GM23338 (cell line): ENCODE data around the gene DUSP6. TPM values are rescaled to one million over a fixed set of nuclear protein-coding genes. Genes with fewer than 3 reads are reported as not detected.

ENCODE experiments used
- ATAC-seq: fragments of 200-7000 bp; cut with Tn5 transposase; 3 replicates; pipeline ENCODE4 v1.9.1; 2020
- DNase-seq: peaks from one replicate; pipeline ENCODE4 v3.0.0-alpha.2; 2015; ENCODE audit warnings: low spot score
- H2AFZ ChIP-seq: fragments of 200-600 bp; sonication (generic); 2 replicates; pipeline ENCODE4 v1.8.0; 2016; ENCODE audit warnings: antibody characterized with exemption, mild to moderate bottlenecking, moderate library complexity
- H3F3A ChIP-seq: fragments of 200-600 bp; sonication (generic); replicated peaks from 2 replicates; pipeline ENCODE4 v1.8.0; 2017; ENCODE audit warnings: antibody characterized with exemption, mixed run types, low read depth
- H3K27ac ChIP-seq: fragments of 200-600 bp; sonication (generic); 2 replicates; pipeline ENCODE4 v1.6.1; 2016; ENCODE audit warnings: low read depth
- H3K27me3 ChIP-seq: fragments of 200-600 bp; sonication (generic); 2 replicates; pipeline ENCODE4 v1.8.0; 2016; ENCODE audit warnings: mild to moderate bottlenecking, mixed run types, moderate library complexity; ENCODE audit not compliant: insufficient read depth
- H3K36me3 ChIP-seq: fragments of 200-600 bp; sonication (generic); 2 replicates; pipeline ENCODE4 v1.8.0; 2016; ENCODE audit warnings: mild to moderate bottlenecking; ENCODE audit not compliant: insufficient read depth
- H3K4me1 ChIP-seq: fragments of 200-600 bp; sonication (generic); 2 replicates; pipeline ENCODE4 v1.8.0; 2016; ENCODE audit warnings: mild to moderate bottlenecking, moderate library complexity; ENCODE audit not compliant: insufficient read depth
- H3K4me2 ChIP-seq: fragments of 200-600 bp; sonication (generic); 2 replicates; pipeline ENCODE4 v1.7.1; 2017; ENCODE audit warnings: mixed run types
- H3K4me3 ChIP-seq: fragments of 200-600 bp; sonication (generic); 2 replicates; pipeline ENCODE4 v1.6.1; 2016; ENCODE audit warnings: mixed run types
- H3K79me2 ChIP-seq: fragments of 200-600 bp; sonication (generic); replicated peaks from 2 replicates; pipeline ENCODE4 v1.8.0; 2017; ENCODE audit warnings: mild to moderate bottlenecking; ENCODE audit not compliant: insufficient read depth
- H3K9me2 ChIP-seq: fragments of 200-600 bp; sonication (generic); 2 replicates; pipeline ENCODE4 v1.8.0; 2017; ENCODE audit not compliant: insufficient read depth
- H4K20me1 ChIP-seq: fragments of 200-600 bp; sonication (generic); replicated peaks from 2 replicates; pipeline ENCODE4 v1.8.0; 2017; ENCODE audit warnings: mild to moderate bottlenecking; ENCODE audit not compliant: insufficient read depth
- H3K27ac Mint-ChIP-seq: 2 replicates; pipeline ENCODE4 v1.8.0; 2020; ENCODE audit warnings: inconsistent platforms, mild to moderate bottlenecking, moderate library complexity, mixed read lengths
- H3K27me3 Mint-ChIP-seq: 3 replicates; pipeline ENCODE4 v1.8.0; 2022; ENCODE audit warnings: low read depth, mild to moderate bottlenecking, moderate library complexity, mixed read lengths, inconsistent platforms; ENCODE audit not compliant: insufficient read depth, poor library complexity
- H3K36me3 Mint-ChIP-seq: 3 replicates; pipeline ENCODE4 v1.8.0; 2021; ENCODE audit warnings: low read depth, mild to moderate bottlenecking, inconsistent platforms, moderate library complexity, mixed read lengths
- H3K4me1 Mint-ChIP-seq: 3 replicates; pipeline ENCODE4 v1.8.0; 2020; ENCODE audit warnings: mild to moderate bottlenecking, inconsistent platforms, mixed read lengths
- H3K4me3 Mint-ChIP-seq: 3 replicates; pipeline ENCODE4 v1.8.0; 2021; ENCODE audit warnings: moderate library complexity, mild to moderate bottlenecking, inconsistent platforms, mixed read lengths
- H3K9me3 Mint-ChIP-seq: 3 replicates; pipeline ENCODE4 v1.8.0; 2020; ENCODE audit warnings: moderate library complexity, mild to moderate bottlenecking, inconsistent platforms, mixed read lengths
- CREB1 ChIP-seq: fragments of 250-450 bp; sonication (Bioruptor Pico); IDR thresholded peaks from 2 replicates; pipeline ENCODE4 v1.5.0; 2020; ENCODE audit warnings: low read depth, mild to moderate bottlenecking, moderate library complexity
- CTCF ChIP-seq, 2 experiments: fragments of 200-600 bp in 1 of 2; sonication (generic) in 1 of 2; conservative IDR thresholded peaks; 2 replicates each; pipeline versions ENCODE4 v1.5.1 to v1.6.1; 2016 to 2017; ENCODE audit warnings: antibody characterized with exemption in 2 of 2, low read depth in 2 of 2, mild to moderate bottlenecking in 2 of 2, moderate library complexity in 1 of 2
- EZH2 ChIP-seq: fragments of 200-600 bp; sonication (generic); IDR thresholded peaks from one replicate; pipeline ENCODE4 v1.8.0; 2017; ENCODE audit warnings: antibody characterized with exemption, mild to moderate bottlenecking, low read depth; ENCODE audit not compliant: unreplicated experiment
- NANOG ChIP-seq: IDR thresholded peaks from 2 replicates; pipeline ENCODE4 v1.6.1; 2016; ENCODE audit warnings: antibody characterized with exemption, borderline replicate concordance
- ZNF331 ChIP-seq: fragments of 250-450 bp; sonication (Bioruptor Pico); IDR thresholded peaks from 2 replicates; pipeline ENCODE4 v1.5.0; 2020; ENCODE audit warnings: low read depth, mild to moderate bottlenecking, moderate library complexity
- polyA plus RNA-seq: library from polyadenylated mRNA; unstranded; fragments of >200 nt; fragmentation: Nextera tagmentation; extraction: Ambion mirVana; gene quantifications from 2 replicates; pipeline ENCODE4 v1.2.1, GENCODE V29; 2016
- total RNA-seq: library from RNA; depleted of rRNA; stranded (reverse); fragments of >200 nt; shearing (Covaris generic); gene quantifications from 2 replicates; pipeline ENCODE4 v1.2.3, GENCODE V29; 2014
- TF ChIP-seq, protein P1 (sequence below): fragments of 250-450 bp; sonication (Bioruptor Pico); IDR thresholded peaks from 2 replicates; pipeline ENCODE4 v1.5.0; 2020; ENCODE audit warnings: mild to moderate bottlenecking, moderate library complexity

Gene DUSP6
- total and polyA plus RNA-seq, 2 experiments from 2014 or later = 117 to 191 TPM

DNA sequence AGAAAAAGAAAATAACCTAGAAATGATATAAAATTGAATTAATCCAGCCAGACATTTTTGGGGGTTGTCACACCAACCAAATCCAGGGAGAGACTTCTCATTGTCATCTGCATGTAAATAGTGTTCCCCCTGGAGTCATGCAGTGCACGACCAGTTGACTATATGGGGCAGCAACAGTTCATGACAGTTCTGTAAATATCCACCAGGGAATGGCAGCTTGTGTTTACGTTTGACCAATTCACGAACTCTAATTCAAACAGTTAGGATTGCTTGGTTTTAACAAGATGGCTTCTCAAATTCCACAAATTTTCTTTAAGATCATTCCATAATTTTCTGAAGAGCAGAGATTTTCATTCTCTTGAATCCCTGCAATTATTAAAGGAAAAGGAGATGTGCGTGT, 43.4 kb upstream of the DUSP6 start:
- no peaks in the 10 kb centered on the region for H3K27me3 Mint-ChIP-seq
- H3K79me2 ChIP-seq = no peaks in the 10 kb centered on the region
- ATAC-seq = peak; percentile 35; the same call in 1 of the 3 replicates

More for the DNA sequence above, 43.4 kb upstream of the DUSP6 start:
- DNase-seq = no peak
- Mint-ChIP-seq H3K36me3 (no peaks in the 10 kb centered on the region), H3K9me3 (no peaks in the 10 kb centered on the region; the same call in 2 of the 3 replicates), H3K27ac (no peak overlapping the region), H3K4me1 (peaks cover 8% of the 10 kb centered on the region), H3K4me3 (no peak overlapping the region)
- Histone ChIP-seq H3K27me3 (no peaks in the 10 kb centered on the region), H3F3A (no peaks in the 10 kb centered on the region), H3K4me3 (no peak overlapping the region), H3K36me3 (no peaks in the 10 kb centered on the region), H3K4me1 (no peaks in the 10 kb centered on the region), H3K4me2 (no peak overlapping the region), H3K27ac (no peak overlapping the region), H4K20me1 (no peaks in the 10 kb centered on the region), H3K9me2 (no peaks in the 10 kb centered on the region), H2AFZ (no peak overlapping the region)
- TF ChIP-seq, protein P1, sequence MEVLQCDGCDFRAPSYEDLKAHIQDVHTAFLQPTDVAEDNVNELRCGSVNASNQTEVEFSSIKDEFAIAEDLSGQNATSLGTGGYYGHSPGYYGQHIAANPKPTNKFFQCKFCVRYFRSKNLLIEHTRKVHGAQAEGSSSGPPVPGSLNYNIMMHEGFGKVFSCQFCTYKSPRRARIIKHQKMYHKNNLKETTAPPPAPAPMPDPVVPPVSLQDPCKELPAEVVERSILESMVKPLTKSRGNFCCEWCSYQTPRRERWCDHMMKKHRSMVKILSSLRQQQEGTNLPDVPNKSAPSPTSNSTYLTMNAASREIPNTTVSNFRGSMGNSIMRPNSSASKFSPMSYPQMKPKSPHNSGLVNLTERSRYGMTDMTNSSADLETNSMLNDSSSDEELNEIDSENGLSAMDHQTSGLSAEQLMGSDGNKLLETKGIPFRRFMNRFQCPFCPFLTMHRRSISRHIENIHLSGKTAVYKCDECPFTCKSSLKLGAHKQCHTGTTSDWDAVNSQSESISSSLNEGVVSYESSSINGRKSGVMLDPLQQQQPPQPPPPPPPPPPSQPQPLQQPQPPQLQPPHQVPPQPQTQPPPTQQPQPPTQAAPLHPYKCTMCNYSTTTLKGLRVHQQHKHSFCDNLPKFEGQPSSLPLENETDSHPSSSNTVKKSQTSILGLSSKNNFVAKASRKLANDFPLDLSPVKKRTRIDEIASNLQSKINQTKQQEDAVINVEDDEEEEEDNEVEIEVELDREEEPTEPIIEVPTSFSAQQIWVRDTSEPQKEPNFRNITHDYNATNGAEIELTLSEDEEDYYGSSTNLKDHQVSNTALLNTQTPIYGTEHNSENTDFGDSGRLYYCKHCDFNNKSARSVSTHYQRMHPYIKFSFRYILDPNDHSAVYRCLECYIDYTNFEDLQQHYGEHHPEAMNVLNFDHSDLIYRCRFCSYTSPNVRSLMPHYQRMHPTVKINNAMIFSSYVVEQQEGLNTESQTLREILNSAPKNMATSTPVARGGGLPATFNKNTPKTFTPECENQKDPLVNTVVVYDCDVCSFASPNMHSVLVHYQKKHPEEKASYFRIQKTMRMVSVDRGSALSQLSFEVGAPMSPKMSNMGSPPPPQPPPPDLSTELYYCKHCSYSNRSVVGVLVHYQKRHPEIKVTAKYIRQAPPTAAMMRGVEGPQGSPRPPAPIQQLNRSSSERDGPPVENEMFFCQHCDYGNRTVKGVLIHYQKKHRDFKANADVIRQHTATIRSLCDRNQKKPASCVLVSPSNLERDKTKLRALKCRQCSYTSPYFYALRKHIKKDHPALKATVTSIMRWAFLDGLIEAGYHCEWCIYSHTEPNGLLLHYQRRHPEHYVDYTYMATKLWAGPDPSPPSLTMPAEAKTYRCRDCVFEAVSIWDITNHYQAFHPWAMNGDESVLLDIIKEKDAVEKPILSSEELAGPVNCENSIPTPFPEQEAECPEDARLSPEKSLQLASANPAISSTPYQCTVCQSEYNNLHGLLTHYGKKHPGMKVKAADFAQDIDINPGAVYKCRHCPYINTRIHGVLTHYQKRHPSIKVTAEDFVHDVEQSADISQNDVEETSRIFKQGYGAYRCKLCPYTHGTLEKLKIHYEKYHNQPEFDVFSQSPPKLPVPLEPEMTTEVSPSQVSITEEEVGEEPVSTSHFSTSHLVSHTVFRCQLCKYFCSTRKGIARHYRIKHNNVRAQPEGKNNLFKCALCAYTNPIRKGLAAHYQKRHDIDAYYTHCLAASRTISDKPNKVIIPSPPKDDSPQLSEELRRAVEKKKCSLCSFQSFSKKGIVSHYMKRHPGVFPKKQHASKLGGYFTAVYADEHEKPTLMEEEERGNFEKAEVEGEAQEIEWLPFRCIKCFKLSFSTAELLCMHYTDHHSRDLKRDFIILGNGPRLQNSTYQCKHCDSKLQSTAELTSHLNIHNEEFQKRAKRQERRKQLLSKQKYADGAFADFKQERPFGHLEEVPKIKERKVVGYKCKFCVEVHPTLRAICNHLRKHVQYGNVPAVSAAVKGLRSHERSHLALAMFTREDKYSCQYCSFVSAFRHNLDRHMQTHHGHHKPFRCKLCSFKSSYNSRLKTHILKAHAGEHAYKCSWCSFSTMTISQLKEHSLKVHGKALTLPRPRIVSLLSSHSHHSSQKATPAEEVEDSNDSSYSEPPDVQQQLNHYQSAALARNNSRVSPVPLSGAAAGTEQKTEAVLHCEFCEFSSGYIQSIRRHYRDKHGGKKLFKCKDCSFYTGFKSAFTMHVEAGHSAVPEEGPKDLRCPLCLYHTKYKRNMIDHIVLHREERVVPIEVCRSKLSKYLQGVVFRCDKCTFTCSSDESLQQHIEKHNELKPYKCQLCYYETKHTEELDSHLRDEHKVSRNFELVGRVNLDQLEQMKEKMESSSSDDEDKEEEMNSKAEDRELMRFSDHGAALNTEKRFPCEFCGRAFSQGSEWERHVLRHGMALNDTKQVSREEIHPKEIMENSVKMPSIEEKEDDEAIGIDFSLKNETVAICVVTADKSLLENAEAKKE (CRISPR knock-in tag) = no peak
- TF ChIP-seq ZNF331 (CRISPR knock-in tag) (no peak), NANOG (no peak), EZH2 (no peak), CREB1 (CRISPR knock-in tag) (no peak), CTCF (conservative IDR thresholded peaks at IDR 0.05; ENCODE audit: low read depth in 2 of 2) (peak in 1 of 2 experiments; percentile 15; a peak in 1 of 4 replicates)
